Measurements from ENCODE around the gene UBE2F.

Gene UBE2F

GRCh38 chr2:237972936-237973335 lies 6.1 kb downstream of the UBE2F start:
- TF ChIP-seq FOXP2 (optimal IDR thresholded peaks at IDR 0.05; ENCODE audit: borderline replicate concordance, extremely low read depth, extremely low read length, insufficient read depth) (no peak), SIN3A (IDR thresholded peaks at IDR 0.05; ENCODE audit: borderline replicate concordance, insufficient read depth, low read length) (no peak), TAF1 (IDR thresholded peaks at IDR 0.05; ENCODE audit: borderline replicate concordance, insufficient read depth, low read length) (no peak), POLR2AphosphoS5 (IDR thresholded peaks at IDR 0.05; ENCODE audit: low read depth, low read length) (no peak), REST (IDR thresholded peaks at IDR 0.05; ENCODE audit: insufficient read depth in 1 of 2, low read depth in 2 of 2, low read length in 2 of 2) (no peak)

- TF ChIP-seq POLR2AphosphoS5 (IDR thresholded peaks at IDR 0.05; ENCODE audit: low read depth, low read length) (no peak), TAF1 (IDR thresholded peaks at IDR 0.05; ENCODE audit: borderline replicate concordance, insufficient read depth, low read length) (no peak), REST (IDR thresholded peaks at IDR 0.05; ENCODE audit: insufficient read depth in 1 of 2, low read depth in 2 of 2, low read length in 2 of 2) (no peak), FOXP2 (optimal IDR thresholded peaks at IDR 0.05; ENCODE audit: borderline replicate concordance, extremely low read depth, extremely low read length, insufficient read depth) (no peak), SIN3A (IDR thresholded peaks at IDR 0.05; ENCODE audit: borderline replicate concordance, insufficient read depth, low read length) (no peak)
These were observed 10.6 kb downstream of the UBE2F start for GRCh38 chr2:237977380-237977779.

DNA sequence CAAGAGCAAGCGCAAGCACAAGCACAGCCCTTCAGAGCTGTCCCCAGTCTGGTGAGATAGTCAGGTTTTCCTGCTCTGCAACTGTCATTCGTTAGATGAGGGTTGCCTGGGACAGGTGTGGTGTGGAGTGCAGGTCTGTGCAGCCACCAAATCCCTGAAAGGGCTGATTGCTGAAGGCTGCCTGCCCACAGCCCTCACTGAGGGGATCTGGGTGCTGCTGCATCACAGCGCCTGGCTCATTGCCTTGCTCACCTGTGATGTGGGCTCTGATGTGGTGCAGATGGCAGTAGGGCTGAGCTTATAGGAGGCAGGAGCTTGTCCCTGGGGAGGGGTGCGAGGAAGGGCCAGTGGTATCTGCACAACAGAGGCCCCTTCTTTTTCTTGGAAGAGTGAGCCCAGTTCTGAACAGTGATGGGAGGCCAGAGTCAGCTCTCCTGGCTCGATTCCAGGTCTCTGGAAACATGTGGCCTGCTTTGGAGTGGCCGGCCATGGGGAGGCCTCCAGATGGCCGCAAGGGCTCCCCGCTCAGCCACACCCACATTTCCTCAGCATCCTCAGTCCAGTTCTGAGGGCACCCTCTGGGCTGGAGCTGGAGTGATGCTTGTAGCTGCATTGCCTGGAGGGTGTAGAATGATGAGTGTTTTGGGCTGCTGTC lies 11.4 kb downstream of the UBE2F start:
- TF ChIP-seq REST (IDR thresholded peaks at IDR 0.05; ENCODE audit: insufficient read depth in 1 of 2, low read depth in 2 of 2, low read length in 2 of 2), result no peak
- no peak for TF ChIP-seq POLR2AphosphoS5 (IDR thresholded peaks at IDR 0.05; ENCODE audit: low read depth, low read length)
- TF ChIP-seq SIN3A (IDR thresholded peaks at IDR 0.05; ENCODE audit: borderline replicate concordance, insufficient read depth, low read length), result no peak
- TF ChIP-seq FOXP2 (optimal IDR thresholded peaks at IDR 0.05; ENCODE audit: borderline replicate concordance, extremely low read depth, extremely low read length, insufficient read depth), result no peak
- no peak for TF ChIP-seq TAF1 (IDR thresholded peaks at IDR 0.05; ENCODE audit: borderline replicate concordance, insufficient read depth, low read length)

- TF ChIP-seq REST (IDR thresholded peaks at IDR 0.05; ENCODE audit: insufficient read depth in 1 of 2, low read depth in 2 of 2, low read length in 2 of 2), result no peak
- no peak for TF ChIP-seq POLR2AphosphoS5 (IDR thresholded peaks at IDR 0.05; ENCODE audit: low read depth, low read length)
- TF ChIP-seq SIN3A (IDR thresholded peaks at IDR 0.05; ENCODE audit: borderline replicate concordance, insufficient read depth, low read length), result no peak
- TF ChIP-seq TAF1 (IDR thresholded peaks at IDR 0.05; ENCODE audit: borderline replicate concordance, insufficient read depth, low read length), result no peak
- TF ChIP-seq FOXP2 (optimal IDR thresholded peaks at IDR 0.05; ENCODE audit: borderline replicate concordance, extremely low read depth, extremely low read length, insufficient read depth), result no peak
These were observed 12.5 kb downstream of the UBE2F start for GRCh38 chr2:237979331-237979730.
